T-helper 9 cell (primary cell): Measurements from ENCODE around the gene SPOCK3.

Experiments used
- DNase-seq: peaks from one replicate; pipeline ENCODE4 v3.0.0-alpha.2; 2020

SPOCK3 gene

DNA sequence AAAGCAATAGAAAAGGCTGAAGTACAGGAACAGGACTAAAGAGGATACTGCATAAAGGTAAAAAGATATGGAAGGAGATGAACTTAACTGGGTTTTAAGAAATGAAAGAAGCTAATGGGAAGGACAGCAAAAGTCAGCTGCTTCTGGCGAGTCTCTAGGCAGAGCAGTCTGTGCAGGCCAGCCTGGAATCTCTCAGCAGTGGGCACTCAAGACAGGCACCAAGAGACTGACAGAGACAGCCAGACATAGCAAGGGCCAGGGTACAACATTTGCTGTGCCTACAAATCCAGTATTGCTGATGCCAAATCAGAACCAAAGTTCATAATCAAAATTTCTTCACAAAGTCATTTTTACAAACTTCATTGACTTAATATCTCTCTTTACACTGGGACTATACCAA, 62.4 kb downstream of the SPOCK3 start:
- no peak for DNase-seq

- DNase-seq: no peak
These were observed 65.7 kb downstream of the SPOCK3 start for GRCh38 chr4:167168611-167169010.

- DNase-seq: no peak
These were observed 83.7 kb downstream of the SPOCK3 start for GRCh38 chr4:167150587-167150986.

- DNase-seq: no peak
These were observed 89.7 kb downstream of the SPOCK3 start for GRCh38 chr4:167144605-167145004.

DNA sequence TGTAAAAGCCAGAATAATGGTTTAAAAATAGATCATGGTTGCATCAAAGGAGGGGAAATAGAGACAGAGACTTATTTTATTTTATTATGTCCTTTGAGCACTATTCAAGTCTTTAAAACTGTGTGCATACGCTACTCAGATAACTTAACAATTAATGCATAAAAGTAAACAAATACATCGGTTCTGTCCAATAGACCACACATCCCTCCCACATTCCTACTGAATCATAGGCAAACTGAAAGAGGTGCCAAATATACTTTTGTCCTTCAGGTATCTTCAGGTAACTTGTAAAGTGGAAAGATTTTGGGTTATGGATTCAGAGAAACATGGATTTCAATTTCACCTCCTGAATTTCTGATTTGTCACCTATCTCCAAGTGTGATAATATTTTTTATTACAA, 91.3 kb downstream of the SPOCK3 start:
- DNase-seq: no peak

- no peak for DNase-seq
These were observed 98.0 kb downstream of the SPOCK3 start for GRCh38 chr4:167136270-167136669.

- DNase-seq: no peak
These were observed 105.1 kb downstream of the SPOCK3 start for GRCh38 chr4:167129146-167129545.

DNA sequence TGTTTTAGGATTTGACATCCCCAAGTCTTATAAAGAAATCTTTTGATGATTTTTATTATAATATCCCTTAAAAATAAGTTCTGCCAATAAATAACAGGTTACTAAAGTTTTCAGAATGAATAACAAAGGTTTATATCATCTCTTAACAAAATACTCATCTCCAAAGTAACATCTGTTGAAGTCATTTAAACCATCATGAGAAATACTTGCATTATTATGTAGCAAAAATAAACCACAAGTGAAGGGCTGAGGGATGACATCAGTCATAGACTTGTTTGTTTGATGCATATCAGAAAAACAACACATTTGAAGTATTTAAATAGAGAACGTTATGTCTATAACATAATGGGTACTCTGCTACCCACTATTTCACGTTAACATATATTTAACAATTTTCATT, 114.9 kb downstream of the SPOCK3 start:
- no peak for DNase-seq

- no peak for DNase-seq
These were observed 117.0 kb downstream of the SPOCK3 start for GRCh38 chr4:167117273-167117672.

DNA sequence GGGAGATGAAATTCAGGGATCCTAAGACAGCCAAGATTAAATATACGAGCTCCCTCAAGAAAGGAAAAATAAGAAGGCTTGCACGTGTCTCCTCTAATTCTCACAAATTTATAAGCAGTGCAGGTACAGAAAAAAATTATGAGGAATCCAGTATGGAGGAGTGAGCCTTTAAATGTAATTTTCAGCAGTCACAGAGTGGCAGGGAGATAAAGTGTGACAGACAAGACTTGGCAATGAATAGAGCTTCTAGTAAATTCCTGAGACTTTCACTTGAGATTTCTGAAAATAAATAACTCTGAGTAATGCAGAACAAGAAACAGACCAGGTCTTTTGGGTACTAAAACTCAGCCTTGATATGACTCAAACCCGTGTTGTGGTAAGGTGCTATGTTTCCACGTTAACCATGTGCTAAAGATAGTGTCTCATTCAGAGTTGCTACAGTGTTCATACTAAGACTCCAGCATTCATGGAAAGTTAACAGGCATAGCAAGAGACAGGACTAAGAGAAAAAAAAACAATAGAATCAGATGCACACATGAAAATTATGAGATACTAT, 119.8 kb downstream of the SPOCK3 start:
- DNase-seq: no peak

DNA sequence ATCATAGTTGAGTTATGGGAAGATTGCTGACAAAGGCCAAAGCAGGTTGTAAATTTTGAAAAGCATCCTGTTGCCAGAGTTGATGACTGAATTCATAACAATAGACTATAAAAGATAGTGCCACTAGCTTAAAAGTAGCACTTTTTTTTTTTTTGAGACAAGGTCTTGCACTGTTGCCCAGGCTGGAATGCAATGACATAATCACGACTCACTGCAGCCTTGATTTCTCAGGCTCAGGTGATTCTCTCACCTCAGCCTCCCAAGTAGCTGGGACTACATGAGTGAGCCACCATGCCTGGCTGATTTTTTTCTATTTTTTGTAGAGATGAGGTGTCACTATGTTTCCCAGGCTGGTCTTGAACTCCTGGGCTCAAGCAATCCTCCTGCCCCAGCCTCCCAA, 122.7 kb downstream of the SPOCK3 start:
- no peak for DNase-seq

DNA sequence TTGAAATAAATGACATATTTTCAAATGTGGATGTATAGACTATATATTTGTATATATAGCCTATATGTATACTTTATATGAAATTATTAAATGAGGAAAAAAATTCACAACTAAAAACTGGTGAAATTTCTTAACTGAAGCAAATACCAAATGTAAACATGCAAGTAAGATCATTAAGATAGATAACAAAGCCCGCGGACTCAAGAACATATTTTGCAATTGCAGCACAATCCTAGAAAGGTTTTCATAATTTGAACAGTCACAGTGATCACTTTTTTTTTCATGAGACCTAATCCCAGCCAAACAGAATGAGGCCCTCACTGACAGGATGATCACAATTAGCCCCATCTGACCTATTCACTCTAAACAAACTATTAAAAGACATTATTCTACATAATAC, 123.2 kb downstream of the SPOCK3 start:
- DNase-seq: no peak

DNA sequence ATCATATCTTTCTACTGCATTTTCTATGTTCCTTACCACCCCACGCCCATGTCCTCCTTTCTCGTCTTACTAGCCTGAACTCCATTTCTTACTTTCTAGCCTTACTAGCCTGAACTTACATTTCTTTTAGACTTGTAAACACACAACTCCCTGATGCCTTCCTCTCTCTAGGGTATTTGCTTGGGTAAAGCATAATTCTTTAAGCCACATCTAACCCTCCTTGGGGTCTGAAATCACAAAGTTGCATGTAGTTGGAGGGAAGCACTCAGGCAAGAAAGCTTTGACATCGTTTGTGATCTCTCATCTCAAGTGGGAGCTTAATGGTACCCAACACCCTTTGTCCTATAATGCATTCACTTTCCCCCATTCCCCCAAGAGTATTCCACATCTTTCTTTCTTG, 124.4 kb downstream of the SPOCK3 start:
- DNase-seq: no peak

GRCh38 chr4:167105857-167106256, 128.4 kb downstream of the SPOCK3 start:
- DNase-seq: no peak

DNA sequence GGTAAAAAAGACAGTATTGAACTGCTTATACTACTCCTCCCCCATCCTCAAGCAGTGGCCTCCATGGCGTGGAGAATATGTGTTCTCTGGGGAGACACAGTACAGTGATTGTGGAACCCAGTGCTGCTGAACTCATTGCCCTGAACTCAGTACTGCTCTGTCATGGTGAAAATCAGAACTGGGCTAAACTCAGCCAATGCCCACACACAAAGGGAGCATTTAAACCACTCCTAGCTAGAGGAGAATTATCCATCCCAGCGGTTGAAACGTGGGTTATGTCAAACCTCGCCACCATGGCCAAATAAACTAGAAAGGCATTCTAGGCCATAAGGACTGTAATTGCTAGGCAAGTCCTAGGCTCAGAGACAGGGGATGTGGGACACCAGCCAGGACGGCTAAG, 131.8 kb downstream of the SPOCK3 start:
- DNase-seq: no peak

- DNase-seq: no peak
These were observed 133.3 kb downstream of the SPOCK3 start for GRCh38 chr4:167101035-167101434.

DNA sequence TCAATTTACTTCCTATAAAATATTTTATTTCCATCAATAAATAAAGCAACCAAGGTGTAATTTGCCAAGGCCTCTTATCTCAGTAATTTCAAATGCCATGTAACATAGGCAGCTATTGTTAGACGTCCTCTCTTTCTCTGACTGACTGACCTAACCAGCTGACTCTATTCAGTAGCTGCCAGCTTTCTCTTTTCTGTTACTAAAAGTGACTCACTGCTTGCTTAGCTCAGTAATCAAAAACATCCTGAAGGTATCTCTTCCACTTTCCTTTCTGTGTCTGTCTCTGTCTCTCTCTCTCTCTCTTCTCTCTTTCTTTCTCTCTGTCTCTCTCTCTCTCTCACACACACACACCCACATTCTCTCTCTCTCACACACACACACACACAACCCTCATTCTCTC, 134.2 kb downstream of the SPOCK3 start:
- no peak for DNase-seq

DNA sequence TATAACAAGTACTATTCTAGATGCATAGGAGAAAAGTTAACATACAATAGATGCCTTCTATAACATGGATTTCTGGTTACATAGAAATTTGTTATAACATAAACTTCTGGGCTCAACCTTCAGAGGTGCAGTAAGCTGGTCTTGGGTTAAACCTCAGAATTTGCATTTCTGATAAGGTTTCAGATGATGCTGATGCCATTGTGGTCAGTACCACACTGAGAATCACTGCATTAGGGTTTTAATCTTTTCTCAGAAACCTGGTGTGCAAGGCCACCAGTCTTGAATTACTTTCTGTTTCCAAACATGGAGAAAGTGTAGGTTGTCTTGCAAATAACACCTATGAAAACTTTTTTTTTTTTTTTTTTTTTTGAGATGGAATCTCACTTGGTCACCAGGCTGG, 146.2 kb downstream of the SPOCK3 start:
- no peak for DNase-seq

DNA sequence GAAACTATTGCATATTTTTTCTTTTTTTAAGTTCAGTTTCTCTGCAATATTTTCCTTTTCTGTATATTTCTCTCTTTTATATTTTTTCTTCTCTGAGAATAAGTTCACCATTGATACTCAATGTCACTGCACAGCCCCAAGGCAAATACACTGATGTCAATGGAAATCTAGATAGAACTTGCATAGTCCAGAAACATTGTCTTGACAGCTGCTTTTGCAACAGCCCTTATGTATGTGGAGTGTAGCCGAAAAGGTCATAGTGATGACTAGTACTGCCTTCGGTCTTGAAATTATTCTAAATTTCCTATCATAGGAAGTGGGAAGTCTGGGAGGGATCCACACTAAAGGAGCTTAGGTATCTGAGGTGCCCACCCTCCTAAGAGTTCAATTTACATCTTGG, 150.0 kb downstream of the SPOCK3 start:
- no peak for DNase-seq

GRCh38 chr4:167079762-167080161, 154.5 kb downstream of the SPOCK3 start:
- DNase-seq: no peak

DNA sequence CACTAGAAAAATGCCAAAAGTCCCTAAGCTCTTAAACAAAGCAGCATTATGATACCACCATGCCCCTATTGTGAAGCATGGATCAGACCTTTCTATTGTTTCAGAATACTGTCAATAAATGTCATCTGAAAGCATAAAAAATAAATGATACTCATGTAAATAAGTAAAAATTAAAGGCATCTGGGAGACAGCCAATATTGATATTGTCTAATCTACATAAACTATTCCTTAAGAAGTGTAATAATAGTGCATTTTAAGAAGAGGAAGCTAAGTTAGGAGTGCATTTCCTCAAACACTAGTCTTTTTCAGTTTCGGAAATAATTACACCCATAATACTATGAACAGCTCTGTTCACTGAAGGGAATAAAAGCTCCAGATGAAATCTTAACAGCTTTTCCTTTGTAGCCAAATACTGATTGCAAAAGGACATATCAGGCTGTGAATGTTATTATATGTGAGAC, 181.6 kb downstream of the SPOCK3 start:
- no peak for DNase-seq

DNA sequence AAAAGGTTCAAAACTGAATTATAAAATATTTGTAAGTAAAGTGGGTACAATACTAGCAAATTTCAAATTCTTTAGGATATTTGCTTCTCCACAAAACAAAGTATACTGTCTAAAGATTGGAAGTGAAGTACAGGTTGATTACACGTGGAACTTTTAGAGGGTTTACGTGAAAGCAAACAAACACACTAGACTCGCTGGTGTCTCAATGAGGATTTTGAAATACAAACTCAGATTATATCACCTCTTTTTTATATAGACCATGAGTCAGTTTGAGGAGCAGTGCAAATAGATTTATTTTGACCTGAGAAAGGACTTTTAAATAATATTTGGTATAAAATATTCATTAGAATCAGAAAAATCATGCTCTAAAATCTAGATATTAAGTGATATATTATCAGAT, 185.0 kb downstream of the SPOCK3 start:
- DNase-seq: no peak

- DNase-seq: no peak
These were observed 192.8 kb downstream of the SPOCK3 start for GRCh38 chr4:167041524-167041923.

- DNase-seq: no peak
These were observed 198.9 kb downstream of the SPOCK3 start for GRCh38 chr4:167035390-167035789.

DNA sequence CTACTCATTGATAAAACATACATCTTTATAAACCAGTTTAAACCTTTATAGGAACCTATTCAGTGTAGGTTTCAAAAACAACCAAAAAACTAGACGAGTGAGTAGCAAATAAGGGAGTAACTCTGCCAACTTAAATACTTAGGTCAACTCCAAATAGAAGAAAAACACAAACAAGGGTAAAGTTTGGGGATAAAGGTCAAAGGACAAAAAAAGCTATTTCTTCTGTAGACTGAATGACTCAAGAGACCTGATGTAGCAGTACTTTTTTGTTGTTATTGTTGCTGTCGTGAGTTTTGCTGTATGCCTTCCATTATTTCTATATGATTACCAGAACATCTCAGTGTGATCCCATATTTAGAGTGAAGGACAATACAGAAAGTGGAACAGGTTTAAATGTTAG, 199.3 kb downstream of the SPOCK3 start:
- DNase-seq: no peak

- no peak for DNase-seq
These were observed 201.4 kb downstream of the SPOCK3 start for GRCh38 chr4:167032871-167033270.
